HG02623 (cell line): ENCODE results near the gene GDAP1L1.

Experiments
- ATAC-seq: cut with Tn5 transposase; IDR thresholded peaks from one replicate; pipeline ENCODE4 v1.9.1; 2021; ENCODE audit warnings: moderate library complexity; ENCODE audit not compliant: unreplicated experiment

The GDAP1L1 gene

GRCh38 chr20:44251284-44251683 is 4.2 kb downstream of the GDAP1L1 start:
- ATAC-seq, result no peak

- no peak for ATAC-seq
These were observed 6.4 kb downstream of the GDAP1L1 start for GRCh38 chr20:44253528-44253927.

GRCh38 chr20:44254073-44254472 is 7.0 kb downstream of the GDAP1L1 start:
- ATAC-seq, result no peak

- ATAC-seq, result no peak
These were observed 8.8 kb downstream of the GDAP1L1 start for GRCh38 chr20:44255942-44256341.

- no peak for ATAC-seq
These were observed 9.9 kb downstream of the GDAP1L1 start for GRCh38 chr20:44256961-44257360.

GRCh38 chr20:44258226-44258890 is 11.2 kb downstream of the GDAP1L1 start:
- ATAC-seq, result no peak

- ATAC-seq, result no peak
These were observed 17.2 kb downstream of the GDAP1L1 start for GRCh38 chr20:44264287-44264686.

GRCh38 chr20:44268802-44269201 is 21.7 kb downstream of the GDAP1L1 start:
- ATAC-seq, result no peak

GRCh38 chr20:44271915-44272663 is 25.0 kb downstream of the GDAP1L1 start:
- no peak for ATAC-seq

GRCh38 chr20:44273231-44274215 is 26.4 kb downstream of the GDAP1L1 start:
- ATAC-seq, result no peak

- no peak for ATAC-seq
These were observed 27.4 kb downstream of the GDAP1L1 start for GRCh38 chr20:44274303-44275017.

- ATAC-seq, result no peak
These were observed 32.1 kb downstream of the GDAP1L1 start for GRCh38 chr20:44279228-44279627.

- no peak for ATAC-seq
These were observed 33.3 kb downstream of the GDAP1L1 start for GRCh38 chr20:44280387-44280786.

GRCh38 chr20:44282192-44282591 is 35.1 kb downstream of the GDAP1L1 start:
- ATAC-seq, result no peak

GRCh38 chr20:44284032-44284431 is 36.9 kb downstream of the GDAP1L1 start:
- ATAC-seq, result no peak

- no peak for ATAC-seq
These were observed 40.4 kb downstream of the GDAP1L1 start for GRCh38 chr20:44287272-44288097.

- no peak for ATAC-seq
These were observed 41.1 kb downstream of the GDAP1L1 start for GRCh38 chr20:44288252-44288651.

GRCh38 chr20:44291754-44292153 is 44.6 kb downstream of the GDAP1L1 start:
- no peak for ATAC-seq

- no peak for ATAC-seq
These were observed 48.9 kb downstream of the GDAP1L1 start for GRCh38 chr20:44296011-44296410.

- no peak for ATAC-seq
These were observed 50.6 kb downstream of the GDAP1L1 start for GRCh38 chr20:44297721-44298120.
